Measurements from ENCODE around the gene VSNL1. TPM values are rescaled to one million over a fixed set of nuclear protein-coding genes. Genes with fewer than 3 reads are reported as not detected.

Gene VSNL1
- total RNA-seq, 1 experiment from 2014 or later: not detected

DNA sequence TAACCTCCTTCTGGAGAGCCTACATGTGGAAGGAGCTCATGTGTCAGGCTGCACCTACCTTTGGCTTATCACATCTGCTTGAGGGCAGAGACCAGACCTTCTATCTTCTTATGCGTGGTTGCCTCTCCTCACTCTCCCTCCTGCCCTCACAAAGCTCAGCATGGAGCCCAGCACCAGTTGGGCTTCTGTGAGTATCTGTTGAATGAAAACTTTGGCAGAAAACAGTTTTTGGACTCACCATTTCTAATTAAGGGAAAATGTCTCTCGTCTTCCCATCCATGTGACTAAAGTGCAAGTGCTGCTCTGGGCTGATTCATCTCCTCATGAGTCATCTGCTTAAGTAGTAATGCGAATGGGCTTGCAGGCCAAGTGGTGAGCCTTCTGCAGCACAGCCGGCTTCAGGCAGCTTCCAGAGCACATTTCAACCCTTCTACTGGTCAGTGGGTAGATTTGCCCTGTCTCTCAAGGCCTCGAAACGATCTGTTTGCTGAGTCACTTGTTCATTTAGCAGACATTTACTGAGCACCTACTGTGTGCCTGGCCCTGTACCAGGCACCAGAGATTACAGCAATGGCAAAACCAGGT, 102.6 kb downstream of the VSNL1 start:
- DNase-seq (ENCODE audit: low spot score): peak; percentile 47

- no peak for DNase-seq (ENCODE audit: low spot score)
Observed at GRCh38 chr2:17644997-17645720, 104.7 kb downstream of the VSNL1 start.

GRCh38 chr2:17646081-17646554, 105.6 kb downstream of the VSNL1 start:
- peak; percentile 70 for DNase-seq (ENCODE audit: low spot score)

GRCh38 chr2:17646838-17647701, 106.6 kb downstream of the VSNL1 start:
- DNase-seq (ENCODE audit: low spot score): no peak

DNA sequence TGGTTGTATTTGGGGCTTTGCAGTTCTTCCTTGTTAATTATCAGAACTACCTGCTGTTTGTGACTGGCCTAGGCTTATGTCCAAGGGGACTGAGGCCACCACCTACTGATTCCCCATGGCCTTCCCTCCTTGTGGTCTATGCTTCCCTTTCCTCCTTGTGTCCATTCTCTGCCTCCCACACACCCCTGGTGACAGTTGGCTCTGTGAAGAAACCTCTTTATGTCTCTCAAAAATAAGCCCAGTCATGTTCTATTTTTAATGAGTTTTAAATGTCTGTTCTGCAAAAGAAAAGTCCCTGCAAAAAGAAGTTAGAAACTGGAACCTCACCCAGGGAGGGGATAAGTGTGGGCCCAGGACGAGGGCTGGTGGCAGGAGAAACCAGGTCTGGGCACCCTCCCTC, 108.1 kb downstream of the VSNL1 start:
- DNase-seq (ENCODE audit: low spot score): no peak

DNA sequence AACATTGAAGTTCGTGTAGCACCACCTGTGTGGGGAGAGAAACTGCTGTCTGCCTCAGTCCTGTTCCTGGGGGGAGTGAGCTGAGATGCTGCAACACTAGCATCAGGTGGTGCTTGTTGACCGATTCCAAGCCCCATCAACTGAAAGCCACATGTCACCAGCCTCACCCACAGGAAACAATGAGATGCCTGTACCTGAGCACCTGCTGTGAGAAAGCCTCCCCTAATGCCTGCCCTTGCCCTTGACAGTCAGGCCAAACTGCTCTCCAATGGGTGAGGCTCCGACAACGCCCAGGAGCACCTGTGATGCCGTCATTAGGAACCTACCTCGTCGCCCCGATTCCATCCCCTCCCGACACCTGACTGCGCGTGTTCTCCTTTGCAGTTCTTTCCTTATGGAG, 108.5 kb downstream of the VSNL1 start:
- DNase-seq (ENCODE audit: low spot score): no peak

GRCh38 chr2:17652681-17653394, 112.3 kb downstream of the VSNL1 start:
- no peak for DNase-seq (ENCODE audit: low spot score)

- no peak for DNase-seq (ENCODE audit: low spot score)
Observed at GRCh38 chr2:17657759-17658158, 117.3 kb downstream of the VSNL1 start.

- no peak for DNase-seq (ENCODE audit: low spot score)
Observed at GRCh38 chr2:17658251-17658843, 117.9 kb downstream of the VSNL1 start.

GRCh38 chr2:17660219-17660618, 119.7 kb downstream of the VSNL1 start:
- DNase-seq (ENCODE audit: low spot score): no peak

DNA sequence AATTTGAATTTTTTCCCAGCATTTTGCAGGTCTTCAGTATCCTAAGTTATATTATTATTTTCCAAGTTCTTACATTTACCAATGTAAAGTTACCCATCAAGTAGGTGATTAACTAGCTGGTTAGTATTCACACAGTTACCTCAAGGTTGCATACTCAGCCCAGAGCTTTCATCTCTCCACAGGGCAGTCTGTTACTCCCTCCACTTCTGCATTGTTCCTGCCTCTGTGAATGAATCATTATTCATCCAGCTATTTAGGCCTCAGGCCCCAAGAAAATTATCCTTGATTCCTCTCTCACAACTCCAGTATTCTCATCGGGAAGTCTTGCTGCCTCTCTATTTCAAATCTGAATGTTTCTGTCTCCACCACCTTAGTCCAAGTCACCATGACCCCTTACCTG, 121.0 kb downstream of the VSNL1 start:
- DNase-seq (ENCODE audit: low spot score): no peak

GRCh38 chr2:17662723-17663122, 122.2 kb downstream of the VSNL1 start:
- DNase-seq (ENCODE audit: low spot score): no peak

DNA sequence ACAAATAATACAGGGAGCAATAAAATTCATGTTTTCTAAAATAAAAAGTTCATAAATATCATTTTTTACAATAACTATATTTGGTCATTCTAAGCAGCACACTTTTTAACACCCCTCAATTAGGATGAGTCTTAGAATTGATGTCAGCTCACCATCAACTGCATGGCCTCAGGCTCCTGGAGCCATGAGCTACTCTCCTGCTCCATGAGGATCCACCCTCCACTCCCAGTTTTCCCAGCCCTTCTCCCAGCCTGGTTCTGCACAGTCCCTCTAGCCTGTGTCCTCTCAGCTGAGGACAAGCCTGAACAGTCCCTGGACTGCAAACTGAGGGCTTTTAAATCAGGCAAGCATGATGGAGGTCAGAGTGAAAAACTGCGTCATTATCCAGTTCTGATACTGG, 124.0 kb downstream of the VSNL1 start:
- DNase-seq (ENCODE audit: low spot score): no peak

- no peak for DNase-seq (ENCODE audit: low spot score)
Observed at GRCh38 chr2:17667898-17668297, 127.4 kb downstream of the VSNL1 start.

DNA sequence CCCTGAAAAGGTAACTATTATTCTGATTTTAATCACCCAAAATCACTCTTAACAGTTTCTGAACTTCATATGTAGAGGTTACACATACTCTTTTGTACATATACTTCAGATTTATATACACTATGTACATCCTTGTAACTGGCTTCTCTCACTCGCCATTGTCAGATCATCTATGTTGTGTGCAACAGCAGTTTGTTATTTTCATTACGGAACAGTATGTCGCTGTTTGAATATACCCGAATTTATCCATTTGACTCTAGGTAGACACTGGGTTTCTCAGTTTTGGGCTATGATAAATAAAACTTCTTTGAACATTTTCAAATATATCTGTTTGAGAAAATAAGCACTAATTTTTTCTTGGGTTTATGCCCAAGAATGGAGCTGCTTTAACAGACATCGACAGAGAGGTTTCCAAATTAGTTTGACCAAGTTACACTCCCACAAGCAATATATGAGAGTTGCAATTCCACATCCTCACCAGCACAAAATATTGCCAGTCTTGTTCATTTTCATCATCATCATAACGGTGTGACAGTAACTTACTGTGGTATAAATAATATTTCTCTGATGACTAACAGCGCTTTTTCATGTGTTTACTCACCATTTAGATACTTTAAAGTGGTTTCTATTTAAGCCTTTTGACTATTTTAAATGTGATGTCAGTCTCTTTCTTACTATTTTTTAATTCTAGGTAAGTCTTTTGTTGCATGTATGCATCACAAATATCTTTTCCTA, 132.3 kb downstream of the VSNL1 start:
- no peak for DNase-seq (ENCODE audit: low spot score)

GRCh38 chr2:17674817-17675216, 134.3 kb downstream of the VSNL1 start:
- no peak for DNase-seq (ENCODE audit: low spot score)

GRCh38 chr2:17680119-17680518, 139.6 kb downstream of the VSNL1 start:
- no peak for DNase-seq (ENCODE audit: low spot score)

DNA sequence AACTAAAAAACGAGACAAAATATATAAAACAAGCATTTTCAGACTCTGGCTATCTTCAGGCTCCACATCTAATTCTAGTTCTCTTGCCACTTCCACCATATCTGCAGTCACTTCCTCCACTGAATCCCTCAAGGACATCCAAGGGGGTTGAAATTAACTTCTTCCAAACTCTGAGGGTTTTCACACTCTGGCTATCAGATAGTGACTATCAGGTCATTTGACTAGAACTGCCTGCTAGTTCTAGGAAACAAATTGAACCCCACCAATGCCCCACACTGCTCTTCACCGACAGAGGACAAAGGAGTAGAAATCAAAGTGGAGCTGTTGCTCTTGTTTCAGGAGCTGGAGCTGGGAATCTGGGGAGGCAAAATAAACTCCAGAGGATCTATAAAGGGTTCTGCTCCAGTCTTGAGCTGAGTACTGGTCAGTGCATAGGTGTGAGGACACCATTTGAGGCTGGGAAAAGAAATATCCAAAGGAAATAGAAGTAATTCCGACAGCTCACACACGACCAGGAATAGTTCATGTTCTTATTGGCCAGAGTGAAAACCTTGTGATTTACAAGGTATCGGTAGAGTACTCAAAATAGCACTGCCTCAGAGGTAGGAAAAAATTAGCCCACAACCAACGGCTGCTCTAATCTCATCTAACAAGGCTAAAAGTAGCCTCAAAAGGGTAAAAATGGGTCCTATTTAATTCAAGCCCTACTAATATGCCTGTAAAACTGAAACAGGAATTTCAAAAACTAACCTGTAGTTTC, 141.8 kb downstream of the VSNL1 start:
- no peak for DNase-seq (ENCODE audit: low spot score)

- DNase-seq (ENCODE audit: low spot score): no peak
Observed at GRCh38 chr2:17683981-17684380, 143.5 kb downstream of the VSNL1 start.

DNA sequence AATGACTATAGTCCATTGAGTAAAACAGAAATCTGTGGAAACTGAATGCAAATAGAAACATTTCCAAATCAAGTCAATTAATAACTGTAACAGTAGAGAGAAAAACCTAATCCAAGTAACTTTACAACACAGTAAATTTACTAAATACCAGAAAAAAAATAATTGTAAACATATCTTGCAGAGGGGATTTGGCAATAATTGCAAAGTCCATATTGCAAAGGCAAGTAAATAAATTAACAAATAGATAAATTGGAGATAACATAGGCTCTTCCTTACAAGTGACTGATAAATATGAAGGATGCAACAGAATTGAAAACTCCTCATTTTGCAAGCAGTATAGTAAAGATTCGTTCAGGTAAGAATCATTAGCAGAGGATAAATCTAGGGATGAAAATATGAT, 148.1 kb downstream of the VSNL1 start:
- no peak for DNase-seq (ENCODE audit: low spot score)

Data from HT-29 (cell line).